Spleen (tissue), 7 donors: ENCODE measurements around the gene NARF.
A peak's percentile ranks its signal among the peaks of the same experiment; 100 is the strongest.

Experiments used
- CTCF ChIP-seq, 11 experiments: fragments of 200-600 bp in 7 of 11; fragments of 450-650 bp in 4 of 11; sonication (generic) in 4 of 11; IDR thresholded peaks in 8 of 11; conservative IDR thresholded peaks in 3 of 11; 1 replicate in 7 of 11; 2 replicates in 4 of 11; pipeline versions ENCODE4 v1.4.0 to v1.8.0; 2016 to 2021; ENCODE audit warnings: antibody characterized with exemption in 11 of 11, inconsistent platforms in 4 of 11, mild to moderate bottlenecking in 1 of 11
- POLR2AphosphoS5 ChIP-seq, 3 donors: sonication (generic); formaldehyde crosslinking; IDR thresholded peaks; one replicate each; pipeline ENCODE4 v1.5.1; 2017; ENCODE audit warnings: antibody characterized with exemption in 3 of 3
- donor health status: DM: no; HTN: no; CAD: no; lungs with moderate emphysema.
- donor health status: DM: no; HTN: no; CAD: no.
- donor health status: DM: no; HTN: no; CAD: no.

GRCh38 chr17:82528484-82529265 is 70.1 kb downstream of the NARF start:
- TF ChIP-seq CTCF (IDR thresholded peaks at IDR 0.05 in 8 of 11, conservative IDR thresholded peaks at IDR 0.05 in 3 of 11) (peak in 6 of 11 experiments; percentile 19 to 52 (median 33)), POLR2AphosphoS5 (IDR thresholded peaks at IDR 0.05) (peak in 1 of 3 donors; percentile 8)
